ENCODE measurements around the gene UBL4A.

UBL4A gene

GRCh38 chrX:154481911-154482601 is 4.4 kb downstream of the UBL4A start:
- DNase-seq (ENCODE audit: low read depth): no peak

DNA sequence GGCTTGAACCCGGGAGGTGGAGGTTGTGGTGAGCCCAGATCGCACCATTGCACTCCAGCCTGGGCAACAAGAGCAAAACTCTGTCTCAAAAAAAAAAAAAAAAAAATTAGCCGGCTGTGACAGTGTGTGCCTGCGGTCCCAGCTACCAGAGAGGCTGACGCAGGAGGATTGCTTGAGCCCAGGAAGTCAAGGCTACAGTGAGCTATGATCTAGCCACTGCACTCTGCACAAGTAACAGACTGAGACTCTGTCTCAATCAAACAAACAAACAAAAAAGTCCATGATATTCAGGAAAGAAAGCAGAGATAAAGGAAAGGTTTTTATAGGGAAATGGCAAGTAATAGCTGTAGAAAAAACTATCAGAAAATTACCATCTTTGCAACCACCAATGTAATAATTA is 5.2 kb downstream of the UBL4A start:
- no peak for DNase-seq (ENCODE audit: low read depth)

DNA sequence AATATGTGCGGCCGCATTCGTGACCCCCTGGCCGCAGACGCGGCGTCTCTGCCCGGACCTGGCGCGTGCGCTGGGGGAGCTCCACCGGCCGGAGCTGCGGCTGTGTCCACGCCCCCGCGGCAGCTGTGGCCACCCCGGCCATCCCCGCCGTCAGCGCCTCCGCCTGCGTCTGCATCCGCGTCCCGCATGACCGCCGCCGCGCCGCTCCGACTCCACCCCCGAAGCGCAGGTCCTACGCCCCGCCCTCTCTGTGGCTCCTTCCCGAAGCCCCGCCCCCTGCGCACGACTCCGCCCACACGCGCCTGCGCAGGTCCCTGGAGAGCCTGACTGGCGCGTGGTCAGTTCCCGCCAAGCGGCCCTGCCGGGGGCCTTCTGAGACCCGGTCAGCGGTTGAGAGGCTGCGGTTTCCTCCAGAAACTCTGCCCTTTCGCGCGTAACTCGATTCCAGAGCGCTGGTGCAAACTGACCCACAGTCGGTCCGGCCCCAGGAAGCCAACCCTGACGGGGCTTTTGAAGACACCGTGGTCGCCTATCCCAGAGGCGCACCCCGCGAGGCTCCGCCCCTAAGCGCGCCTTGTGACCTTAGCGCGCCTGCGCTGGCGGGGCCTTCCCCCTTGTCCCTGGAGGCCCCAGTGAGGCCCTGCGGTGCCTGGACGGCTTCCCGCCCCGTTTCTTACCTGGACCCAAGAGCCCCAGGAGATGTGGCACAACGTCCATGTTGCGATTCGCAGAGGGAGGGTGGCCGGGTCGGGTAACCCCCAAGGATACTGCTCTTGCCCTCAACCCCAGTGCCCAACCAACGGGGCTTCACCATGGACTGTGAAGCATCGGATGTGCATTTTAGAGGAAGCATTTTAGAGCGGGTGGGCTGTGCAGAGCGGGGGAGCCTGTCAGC is 7.4 kb downstream of the UBL4A start, which contains the start of gene LAGE3:
Gene LAGE3 (minus strand): TSS at position 554 of the 895 bp plus-strand sequence. CDS start 366 bp downstream, at position 188.
- DNase-seq (ENCODE audit: low read depth): no peak

DNA sequence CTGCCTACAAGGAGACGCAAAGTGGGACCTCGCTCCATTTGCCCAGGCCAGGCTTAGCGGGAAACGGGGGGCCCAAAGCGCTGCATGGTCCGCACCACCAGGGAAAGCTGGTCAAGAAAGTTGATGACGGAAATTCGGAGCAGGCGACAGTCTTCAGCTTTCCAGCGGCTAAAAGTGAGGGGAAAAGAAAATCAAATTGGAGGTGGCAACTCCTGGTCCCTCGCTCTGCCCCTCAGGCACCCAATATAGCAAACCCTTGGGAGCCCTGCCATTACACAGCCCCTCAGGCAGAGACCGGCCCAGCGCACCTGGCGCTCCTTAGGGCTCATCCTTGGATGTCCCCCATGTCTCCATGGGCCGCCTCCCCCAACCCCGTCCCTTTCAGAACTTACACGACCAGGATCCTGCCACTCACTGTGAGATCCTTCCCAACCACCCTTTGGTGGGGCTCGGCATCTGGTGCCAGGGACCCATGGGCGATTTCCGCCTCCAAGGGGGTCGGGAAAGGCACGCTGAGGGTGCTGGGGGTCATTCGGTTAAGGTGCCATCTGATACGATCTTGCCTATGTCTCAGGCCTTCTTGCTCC is 8.4 kb downstream of the UBL4A start:
- DNase-seq (ENCODE audit: low read depth): no peak

- no peak for DNase-seq (ENCODE audit: low read depth)
Observed at GRCh38 chrX:154476821-154477220, 9.6 kb downstream of the UBL4A start.

DNA sequence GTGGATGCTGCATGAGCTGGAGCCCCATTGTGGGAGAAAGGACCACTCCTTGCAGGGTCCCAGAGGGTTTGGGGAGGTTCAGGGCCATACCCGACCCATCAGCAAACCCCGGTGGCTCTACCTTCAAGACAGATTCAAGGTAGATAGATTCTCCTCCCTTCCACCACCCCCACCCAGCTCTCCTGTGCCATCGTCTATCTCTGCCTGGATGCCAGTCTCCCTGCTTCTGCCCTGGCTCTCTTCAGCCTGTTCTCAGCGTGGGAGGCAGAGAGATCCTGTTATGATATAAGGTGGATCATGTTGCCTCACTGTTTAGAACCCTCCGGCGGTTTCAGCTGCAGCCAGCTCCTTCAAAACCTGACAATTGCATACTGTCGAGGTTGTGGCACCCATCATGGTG is 12.7 kb downstream of the UBL4A start:
- DNase-seq (ENCODE audit: low read depth): no peak

DNA sequence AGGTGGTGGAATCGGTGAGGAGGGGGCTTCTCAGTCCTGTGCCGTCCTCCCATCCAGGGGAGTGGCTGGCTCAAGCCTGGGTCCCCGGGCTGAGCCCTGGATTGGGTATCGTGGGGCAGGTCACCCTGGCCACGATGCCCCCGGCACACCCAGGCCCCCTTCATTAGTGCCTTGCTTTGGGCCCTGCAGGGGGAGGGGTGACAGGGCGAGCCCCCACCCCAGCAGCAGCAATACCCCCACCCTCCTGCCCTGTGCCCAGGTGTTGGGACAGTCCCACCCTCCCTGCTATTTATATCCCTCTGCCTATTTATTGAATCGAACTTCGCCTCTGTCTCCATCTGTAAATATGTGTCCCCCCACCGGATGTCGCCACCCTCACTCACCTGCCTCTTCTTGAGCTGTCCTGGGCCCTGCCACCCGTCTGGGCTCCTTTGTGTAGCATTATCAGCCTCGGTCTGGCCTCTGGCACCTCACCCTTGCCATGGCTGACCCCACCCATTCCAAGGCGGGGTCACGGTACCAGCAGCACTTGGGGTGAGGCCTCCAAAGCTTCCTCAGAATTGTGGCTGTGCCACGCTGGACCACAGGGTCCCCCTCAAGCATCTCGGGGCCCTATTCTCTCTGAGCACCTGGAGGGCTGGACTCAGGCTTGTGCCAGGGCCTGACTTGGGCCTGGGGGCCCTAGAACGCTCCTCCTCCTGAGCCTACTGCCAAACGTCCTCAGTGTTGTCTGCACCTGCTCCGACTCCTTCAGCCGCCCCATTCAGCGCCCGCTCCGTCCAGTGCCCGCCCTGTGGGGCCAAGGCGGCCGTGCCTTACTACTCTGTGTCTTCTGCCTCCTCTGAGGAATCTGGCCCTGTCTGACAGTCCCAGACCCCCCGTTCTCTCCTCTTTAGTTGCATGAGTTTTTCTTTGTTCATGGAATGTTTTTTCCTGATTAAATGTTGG is 13.5 kb downstream of the UBL4A start:
- DNase-seq (ENCODE audit: low read depth): no peak

DNA sequence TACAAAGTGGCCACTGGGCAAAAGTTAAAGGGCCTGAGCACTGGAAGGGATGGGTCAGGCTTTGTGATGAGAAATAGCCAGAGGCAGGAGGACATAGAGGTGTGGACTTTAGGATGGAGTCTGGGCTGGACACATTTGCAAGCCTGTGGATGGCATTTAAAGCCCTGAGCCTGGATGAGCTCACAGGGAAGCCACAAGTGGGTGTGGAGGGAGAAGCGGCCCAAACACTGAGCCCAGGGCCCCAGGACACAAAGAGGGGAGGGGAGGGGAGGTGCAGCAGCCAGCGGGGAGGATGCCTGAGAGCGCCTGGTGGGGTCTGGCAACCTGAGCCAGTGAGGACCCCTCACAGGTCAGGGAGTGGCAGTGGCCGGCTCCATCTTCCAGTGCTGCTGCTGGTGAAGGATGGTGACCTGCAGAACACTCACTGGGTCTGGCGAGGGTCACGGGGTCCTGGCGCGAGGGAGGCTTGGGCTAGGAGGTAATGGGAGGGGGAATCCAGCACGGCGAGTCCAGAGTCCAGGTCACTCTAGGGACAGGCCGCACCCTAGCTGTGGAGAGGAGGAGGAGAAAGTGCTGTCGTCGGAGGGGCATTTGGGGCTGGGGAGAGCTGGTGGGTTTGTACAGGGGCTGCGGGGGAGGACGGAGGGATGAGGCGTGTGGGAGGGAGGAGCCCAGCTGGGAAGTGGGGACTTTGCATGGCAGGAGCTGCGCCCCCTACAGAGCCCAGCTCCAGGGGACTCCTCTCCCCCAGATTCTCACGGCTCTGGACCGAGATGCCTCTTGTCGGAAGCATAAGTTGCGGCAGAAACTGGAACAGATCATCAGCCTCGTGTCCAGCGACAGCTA is 14.4 kb downstream of the UBL4A start:
- no peak for DNase-seq (ENCODE audit: low read depth)

GRCh38 chrX:154470914-154471568 is 15.4 kb downstream of the UBL4A start:
- no peak for DNase-seq (ENCODE audit: low read depth)

DNA sequence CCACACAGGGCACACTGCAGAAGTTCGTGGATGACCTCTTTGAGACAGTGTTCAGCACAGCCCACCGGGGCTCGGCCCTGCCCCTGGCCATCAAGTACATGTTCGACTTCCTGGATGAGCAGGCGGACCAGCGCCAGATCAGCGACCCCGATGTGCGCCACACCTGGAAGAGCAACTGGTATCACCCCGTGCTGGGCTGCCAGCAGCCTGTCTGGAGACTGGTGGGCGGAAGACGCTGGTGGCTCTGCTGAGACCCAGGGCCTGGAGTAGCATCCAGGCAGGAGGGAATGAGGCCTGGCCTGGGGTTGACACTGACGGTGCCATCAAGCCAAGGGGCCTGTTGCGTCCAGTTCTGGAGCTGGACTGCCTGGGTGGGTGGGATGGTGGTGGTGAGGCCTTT is 16.0 kb downstream of the UBL4A start:
- DNase-seq (ENCODE audit: low read depth): no peak

DNA sequence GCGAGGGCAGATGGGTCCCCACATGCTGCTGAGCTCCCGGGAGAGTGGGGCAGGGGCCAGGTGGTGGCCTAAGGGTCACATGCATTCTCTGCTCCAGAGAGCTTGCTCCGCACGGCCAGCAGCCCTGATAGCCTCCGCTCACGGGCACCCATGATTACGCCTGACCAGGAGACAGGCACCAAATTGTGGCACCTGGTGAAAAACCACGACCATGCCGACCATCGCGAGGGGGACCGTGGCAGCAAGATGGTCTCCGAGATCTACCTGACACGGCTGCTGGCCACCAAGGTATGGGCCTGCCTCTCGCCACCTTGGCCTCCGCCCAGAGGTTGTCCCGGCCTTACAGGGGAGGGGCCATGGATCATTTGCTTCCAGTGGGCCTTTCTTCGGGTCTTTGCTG is 16.5 kb downstream of the UBL4A start:
- DNase-seq (ENCODE audit: low read depth): no peak

GRCh38 chrX:154469114-154469513 is 17.3 kb downstream of the UBL4A start:
- DNase-seq (ENCODE audit: low read depth): no peak

- no peak for DNase-seq (ENCODE audit: low read depth)
Observed at GRCh38 chrX:154468217-154468616, 18.2 kb downstream of the UBL4A start.

- no peak for DNase-seq (ENCODE audit: low read depth)
Observed at GRCh38 chrX:154467556-154467955, 18.9 kb downstream of the UBL4A start.

GRCh38 chrX:154466907-154467306 is 19.5 kb downstream of the UBL4A start:
- DNase-seq (ENCODE audit: low read depth): no peak

GRCh38 chrX:154466036-154466435 is 20.4 kb downstream of the UBL4A start:
- no peak for DNase-seq (ENCODE audit: low read depth)

- no peak for DNase-seq (ENCODE audit: low read depth)
Observed at GRCh38 chrX:154465601-154466000, 20.8 kb downstream of the UBL4A start.

- DNase-seq (ENCODE audit: low read depth): no peak
Observed at GRCh38 chrX:154464806-154465365, 21.5 kb downstream of the UBL4A start.

DNA sequence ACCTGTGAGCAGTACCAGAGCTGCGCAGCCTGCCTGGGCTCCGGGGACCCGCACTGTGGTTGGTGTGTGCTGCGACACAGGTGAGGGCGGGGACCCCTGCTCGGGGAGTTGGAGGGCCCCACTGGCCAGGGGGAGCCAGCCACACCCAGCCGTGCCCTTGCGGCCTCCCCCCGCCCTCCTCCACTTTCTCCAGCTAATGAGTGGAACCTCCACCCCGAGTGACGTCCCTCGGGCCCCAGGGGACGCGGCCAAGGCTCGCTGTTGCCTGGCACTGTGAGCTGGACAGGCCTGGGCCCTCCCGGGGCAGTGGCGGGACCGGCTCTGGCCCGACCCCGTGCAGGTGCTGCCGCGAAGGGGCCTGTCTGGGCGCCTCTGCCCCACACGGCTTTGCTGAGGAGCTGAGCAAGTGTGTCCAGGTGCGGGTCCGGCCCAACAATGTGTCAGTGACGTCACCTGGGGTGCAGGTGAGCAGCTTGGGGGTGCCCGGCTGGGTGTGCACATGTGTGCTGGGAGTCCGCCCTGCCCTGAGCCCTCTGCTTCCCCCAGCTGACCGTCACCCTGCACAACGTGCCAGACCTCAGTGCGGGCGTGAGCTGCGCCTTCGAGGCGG is 22.7 kb downstream of the UBL4A start:
- DNase-seq (ENCODE audit: low read depth): no peak

DNA sequence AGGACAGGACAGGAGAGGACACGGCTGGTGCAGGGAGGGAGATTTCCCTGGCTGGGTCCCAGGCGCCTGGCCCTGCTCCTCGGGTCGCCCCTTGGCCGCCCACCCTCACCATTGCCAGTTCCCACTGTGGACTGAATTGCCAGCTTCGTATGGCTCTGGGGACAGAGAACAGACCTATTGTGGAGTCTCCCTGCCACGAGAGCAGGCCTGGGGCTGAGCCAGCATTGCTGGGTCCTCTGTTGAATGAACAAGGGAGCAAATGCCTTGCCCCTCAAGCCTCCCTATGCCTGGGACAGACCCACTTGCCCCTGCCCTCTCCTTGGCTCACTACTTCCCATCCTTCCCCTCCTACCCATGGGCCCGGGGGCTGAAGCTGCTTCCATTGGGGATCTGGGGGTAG is 24.0 kb downstream of the UBL4A start:
- DNase-seq (ENCODE audit: low read depth): no peak
